Measurements from ENCODE around the gene ASCL5. TPM values are rescaled to one million over a fixed set of nuclear protein-coding genes. Genes with fewer than 3 reads are reported as not detected.
A peak's percentile ranks its signal among the peaks of the same experiment; 100 is the strongest.

The ASCL5 gene
- total RNA-seq, 2 donors from 2014 or later: 0.16 to 0.22 TPM

GRCh38 chr1:201137579-201138310 is 10.8 kb upstream of the ASCL5 start:
- Mint-ChIP-seq H3K4me3 (no peak overlapping the region), H3K4me1 (ENCODE audit: low read depth) (no peaks in the 10 kb centered on the region), H3K27ac (no peak overlapping the region), H3K36me3 (ENCODE audit: insufficient read depth in 2 of 2) (no peaks in the 10 kb centered on the region), H3K27me3 (ENCODE audit: low read depth) (no peaks in the 10 kb centered on the region), H3K9me3 (no peaks in the 10 kb centered on the region)
- DNase-seq (no peak), ATAC-seq (replicated peaks in 1 of 2) (no peak)

GRCh38 chr1:201137024-201137392 is 10.0 kb upstream of the ASCL5 start:
- ATAC-seq (replicated peaks in 1 of 2): no peak
- Mint-ChIP-seq H3K4me3 (no peak overlapping the region), H3K27ac (no peak overlapping the region), H3K27me3 (ENCODE audit: low read depth) (no peaks in the 10 kb centered on the region), H3K9me3 (no peaks in the 10 kb centered on the region), H3K36me3 (ENCODE audit: insufficient read depth in 2 of 2) (no peaks in the 10 kb centered on the region), H3K4me1 (ENCODE audit: low read depth) (no peaks in the 10 kb centered on the region)
- no peak for DNase-seq

GRCh38 chr1:201136355-201137023 is 9.5 kb upstream of the ASCL5 start:
- Mint-ChIP-seq H3K27ac (no peak overlapping the region), H3K27me3 (ENCODE audit: low read depth) (no peaks in the 10 kb centered on the region), H3K36me3 (ENCODE audit: insufficient read depth in 2 of 2) (no peaks in the 10 kb centered on the region)

GRCh38 chr1:201134405-201134804 is 7.4 kb upstream of the ASCL5 start:
- Mint-ChIP-seq H3K4me1 (ENCODE audit: low read depth) (no peaks in the 10 kb centered on the region), H3K36me3 (ENCODE audit: insufficient read depth in 2 of 2) (no peaks in the 10 kb centered on the region), H3K9me3 (no peaks in the 10 kb centered on the region), H3K27me3 (ENCODE audit: low read depth) (no peaks in the 10 kb centered on the region), H3K27ac (no peak overlapping the region), H3K4me3 (no peak overlapping the region)
- DNase-seq (no peak), ATAC-seq (replicated peaks in 1 of 2) (no peak)

More at GRCh38 chr1:201136355-201137023, 9.5 kb upstream of the ASCL5 start:
- no peak for DNase-seq
- Mint-ChIP-seq H3K4me1 (ENCODE audit: low read depth) (no peaks in the 10 kb centered on the region), H3K9me3 (no peaks in the 10 kb centered on the region), H3K4me3 (no peak overlapping the region)
- ATAC-seq (replicated peaks in 1 of 2): no peak

- Mint-ChIP-seq H3K36me3 (ENCODE audit: insufficient read depth in 2 of 2) (no peaks in the 10 kb centered on the region), H3K4me3 (no peak overlapping the region), H3K9me3 (no peaks in the 10 kb centered on the region), H3K4me1 (ENCODE audit: low read depth) (no peaks in the 10 kb centered on the region), H3K27me3 (ENCODE audit: low read depth) (no peaks in the 10 kb centered on the region), H3K27ac (no peak overlapping the region)
- ATAC-seq (replicated peaks in 1 of 2): no peak
- DNase-seq: no peak
Measured at GRCh38 chr1:201131398-201131797, 4.4 kb upstream of the ASCL5 start.

GRCh38 chr1:201128962-201129361 is 2.0 kb upstream of the ASCL5 start:
- Mint-ChIP-seq H3K9me3 (no peaks in the 10 kb centered on the region), H3K4me3 (no peak overlapping the region), H3K4me1 (ENCODE audit: low read depth) (no peaks in the 10 kb centered on the region), H3K36me3 (ENCODE audit: insufficient read depth in 2 of 2) (no peaks in the 10 kb centered on the region), H3K27ac (no peak overlapping the region), H3K27me3 (ENCODE audit: low read depth) (peaks cover 8% of the 10 kb centered on the region)
- ATAC-seq (replicated peaks in 1 of 2) (no peak), DNase-seq (no peak)

- no peak overlapping the region for H3K4me3 Mint-ChIP-seq
- H3K9me3 Mint-ChIP-seq: no peaks in the 10 kb centered on the region
- H3K36me3 Mint-ChIP-seq (ENCODE audit: insufficient read depth in 2 of 2): no peaks in the 10 kb centered on the region
- DNase-seq (no peak), ATAC-seq (replicated peaks in 1 of 2) (no peak)
- peaks cover 8% of the 10 kb centered on the region for H3K27me3 Mint-ChIP-seq (ENCODE audit: low read depth)
- H3K27ac Mint-ChIP-seq: no peak overlapping the region
- no peaks in the 10 kb centered on the region for H3K4me1 Mint-ChIP-seq (ENCODE audit: low read depth)
Measured at GRCh38 chr1:201128476-201128875, 1.5 kb upstream of the ASCL5 start.

GRCh38 chr1:201127755-201128455 is 921 bp upstream of the ASCL5 start:
- no peak for DNase-seq
- Mint-ChIP-seq H3K36me3 (ENCODE audit: insufficient read depth in 2 of 2) (no peaks in the 10 kb centered on the region), H3K9me3 (no peaks in the 10 kb centered on the region), H3K4me1 (ENCODE audit: low read depth) (no peaks in the 10 kb centered on the region), H3K27ac (no peak overlapping the region), H3K27me3 (ENCODE audit: low read depth) (peaks cover 8% of the 10 kb centered on the region), H3K4me3 (no peak overlapping the region)
- peak in 1 of 2 donors; percentile 22 for ATAC-seq (replicated peaks in 1 of 2)

- Mint-ChIP-seq H3K9me3 (no peaks in the 10 kb centered on the region), H3K4me1 (ENCODE audit: low read depth) (no peaks in the 10 kb centered on the region), H3K27ac (no peak overlapping the region), H3K36me3 (ENCODE audit: insufficient read depth in 2 of 2) (no peaks in the 10 kb centered on the region), H3K4me3 (no peak overlapping the region), H3K27me3 (ENCODE audit: low read depth) (peaks cover 8% of the 10 kb centered on the region)
- ATAC-seq (replicated peaks in 1 of 2): no peak
- no peak for DNase-seq
Measured at GRCh38 chr1:201126463-201126831, 537 bp downstream of the ASCL5 start.

- Mint-ChIP-seq H3K9me3 (no peaks in the 10 kb centered on the region), H3K27ac (no peak overlapping the region), H3K4me3 (no peak overlapping the region), H3K36me3 (ENCODE audit: insufficient read depth in 2 of 2) (no peaks in the 10 kb centered on the region), H3K27me3 (ENCODE audit: low read depth) (peaks cover 8% of the 10 kb centered on the region), H3K4me1 (ENCODE audit: low read depth) (no peaks in the 10 kb centered on the region)
- no peak for ATAC-seq (replicated peaks in 1 of 2)
- no peak for DNase-seq
Measured at GRCh38 chr1:201125800-201126199, 1.2 kb downstream of the ASCL5 start.

- H3K27ac Mint-ChIP-seq: no peak overlapping the region
- no peak for ATAC-seq (replicated peaks in 1 of 2)
- no peaks in the 10 kb centered on the region for H3K4me1 Mint-ChIP-seq (ENCODE audit: low read depth)
- DNase-seq: no peak
- no peaks in the 10 kb centered on the region for H3K9me3 Mint-ChIP-seq
- no peaks in the 10 kb centered on the region for H3K36me3 Mint-ChIP-seq (ENCODE audit: insufficient read depth in 2 of 2)
- H3K4me3 Mint-ChIP-seq: no peak overlapping the region
- H3K27me3 Mint-ChIP-seq (ENCODE audit: low read depth): peaks cover 8% of the 10 kb centered on the region
Measured at GRCh38 chr1:201125019-201125418, 2.0 kb downstream of the ASCL5 start.

- peaks cover 7% of the 10 kb centered on the region for H3K4me1 Mint-ChIP-seq (ENCODE audit: low read depth)
- no peaks in the 10 kb centered on the region for H3K36me3 Mint-ChIP-seq (ENCODE audit: insufficient read depth in 2 of 2)
- H3K9me3 Mint-ChIP-seq: no peaks in the 10 kb centered on the region
- DNase-seq (no peak), ATAC-seq (replicated peaks in 1 of 2) (no peak)
- peaks cover 8% of the 10 kb centered on the region for H3K27me3 Mint-ChIP-seq (ENCODE audit: low read depth)
- H3K27ac Mint-ChIP-seq: no peak overlapping the region
- no peak overlapping the region for H3K4me3 Mint-ChIP-seq
Measured at GRCh38 chr1:201123866-201124265, 3.1 kb downstream of the ASCL5 start.

GRCh38 chr1:201122321-201122957 is 4.5 kb downstream of the ASCL5 start:
- Mint-ChIP-seq H3K4me3 (no peak overlapping the region), H3K9me3 (no peaks in the 10 kb centered on the region), H3K27me3 (ENCODE audit: low read depth) (peaks cover 8% of the 10 kb centered on the region), H3K4me1 (ENCODE audit: low read depth) (peaks cover 7% of the 10 kb centered on the region), H3K36me3 (ENCODE audit: insufficient read depth in 2 of 2) (no peaks in the 10 kb centered on the region), H3K27ac (no peak overlapping the region)
- ATAC-seq (replicated peaks in 1 of 2): no peak
- DNase-seq: no peak
